ENCODE results near the gene RNF145.
"Not testable (repeated sequence)": the region's sequence is repeated elsewhere in the genome, so short reads cannot be mapped to it uniquely, and the experiment has no call there.

The RNF145 gene

GRCh38 chr5:159123700-159124099, 85.7 kb downstream of the RNF145 start:
- no peak overlapping the region for H3K4me3 Mint-ChIP-seq
- H3K27me3 Mint-ChIP-seq (ENCODE audit: low read depth), result no peaks in the 10 kb centered on the region
- H3K27ac Mint-ChIP-seq, result no peak overlapping the region
- peaks cover 22% of the 10 kb centered on the region for H3K9me3 Mint-ChIP-seq
- H3K4me1 Mint-ChIP-seq, result no peaks in the 10 kb centered on the region
- no peak for TF ChIP-seq CTCF (IDR thresholded peaks at IDR 0.05; ENCODE audit: unreplicated experiment in 3 of 3)
- H3K36me3 Mint-ChIP-seq (ENCODE audit: low read depth), result no peaks in the 10 kb centered on the region

- no peak overlapping the region for H3K4me3 Mint-ChIP-seq
- H3K27me3 Mint-ChIP-seq (ENCODE audit: low read depth), result no peaks in the 10 kb centered on the region
- H3K36me3 Mint-ChIP-seq (ENCODE audit: low read depth), result no peaks in the 10 kb centered on the region
- H3K9me3 Mint-ChIP-seq, result peaks cover 25% of the 10 kb centered on the region
- no peak for TF ChIP-seq CTCF (IDR thresholded peaks at IDR 0.05; ENCODE audit: unreplicated experiment in 3 of 3)
- no peak overlapping the region for H3K27ac Mint-ChIP-seq
- H3K4me1 Mint-ChIP-seq, result no peaks in the 10 kb centered on the region
Observed at GRCh38 chr5:159123189-159123588, 86.2 kb downstream of the RNF145 start.

GRCh38 chr5:159121061-159121460, 88.3 kb downstream of the RNF145 start:
- no peak for TF ChIP-seq CTCF (IDR thresholded peaks at IDR 0.05; ENCODE audit: unreplicated experiment in 3 of 3)
- Mint-ChIP-seq H3K4me1 (peaks cover 5% of the 10 kb centered on the region), H3K9me3 (peaks cover 11% of the 10 kb centered on the region), H3K27me3 (ENCODE audit: low read depth) (no peaks in the 10 kb centered on the region), H3K4me3 (no peak overlapping the region), H3K27ac (no peak overlapping the region), H3K36me3 (ENCODE audit: low read depth) (no peaks in the 10 kb centered on the region)

- Mint-ChIP-seq H3K27ac (no peak overlapping the region), H3K27me3 (ENCODE audit: low read depth) (no peaks in the 10 kb centered on the region), H3K4me1 (peaks cover 5% of the 10 kb centered on the region), H3K4me3 (no peak overlapping the region), H3K36me3 (ENCODE audit: low read depth) (no peaks in the 10 kb centered on the region), H3K9me3 (peaks cover 6% of the 10 kb centered on the region)
- no peak for TF ChIP-seq CTCF (IDR thresholded peaks at IDR 0.05; ENCODE audit: unreplicated experiment in 3 of 3)
Observed at GRCh38 chr5:159120446-159120845, 88.9 kb downstream of the RNF145 start.

GRCh38 chr5:159119842-159120241, 89.5 kb downstream of the RNF145 start:
- H3K4me1 Mint-ChIP-seq; H3K27ac Mint-ChIP-seq; H3K36me3 Mint-ChIP-seq (ENCODE audit: low read depth); H3K27me3 Mint-ChIP-seq (ENCODE audit: low read depth); H3K4me3 Mint-ChIP-seq; H3K9me3 Mint-ChIP-seq: not testable (repeated sequence)

- not testable (repeated sequence) for H3K4me1 Mint-ChIP-seq; H3K36me3 Mint-ChIP-seq (ENCODE audit: low read depth); H3K9me3 Mint-ChIP-seq; H3K27ac Mint-ChIP-seq; H3K4me3 Mint-ChIP-seq; H3K27me3 Mint-ChIP-seq (ENCODE audit: low read depth)
Observed at GRCh38 chr5:159118958-159119659, 90.2 kb downstream of the RNF145 start.

GRCh38 chr5:159113405-159113804, 95.9 kb downstream of the RNF145 start:
- Mint-ChIP-seq H3K36me3 (ENCODE audit: low read depth) (no peaks in the 10 kb centered on the region), H3K27me3 (ENCODE audit: low read depth) (peaks cover 34% of the 10 kb centered on the region), H3K4me1 (peaks cover 5% of the 10 kb centered on the region), H3K9me3 (peaks cover 3% of the 10 kb centered on the region), H3K4me3 (no peak overlapping the region), H3K27ac (no peak overlapping the region)
- TF ChIP-seq CTCF (IDR thresholded peaks at IDR 0.05; ENCODE audit: unreplicated experiment in 3 of 3), result no peak

All from nephron (organoid).